Effector memory CD4-positive, alpha-beta T cell (primary cell): ENCODE results near the gene OMG.
"Not testable (repeated sequence)": the region's sequence is repeated elsewhere in the genome, so short reads cannot be mapped to it uniquely, and the experiment has no call there.

ENCODE experiments used
- DNase-seq, 3 donors: peaks; one replicate each; pipeline ENCODE4 v3.0.0-alpha.2; 2020
- H3K27ac ChIP-seq: 2 replicates; pipeline ENCODE4 v1.7.0; 2013; ENCODE audit warnings: mild to moderate bottlenecking, low read length, moderate library complexity; ENCODE audit not compliant: insufficient read depth, poor library complexity, severe bottlenecking
- H3K27me3 ChIP-seq: replicated peaks from 2 replicates; pipeline ENCODE4 v1.7.0; 2013; ENCODE audit warnings: mild to moderate bottlenecking, low read length; ENCODE audit not compliant: insufficient read depth, control insufficient read depth, poor library complexity, severe bottlenecking
- H3K36me3 ChIP-seq: 2 replicates; pipeline ENCODE4 v1.7.0; 2013; ENCODE audit warnings: mild to moderate bottlenecking, low read length, moderate library complexity; ENCODE audit not compliant: control insufficient read depth, insufficient read depth
- H3K4me1 ChIP-seq: 2 replicates; pipeline ENCODE4 v1.7.0; 2013; ENCODE audit warnings: low read length, mild to moderate bottlenecking; ENCODE audit not compliant: control insufficient read depth, insufficient read depth, poor library complexity, severe bottlenecking
- H3K4me3 ChIP-seq: 2 replicates; pipeline ENCODE4 v1.7.0; 2013; ENCODE audit warnings: low read length, low read depth, mild to moderate bottlenecking; ENCODE audit not compliant: insufficient read depth, poor library complexity, severe bottlenecking
- H3K9me3 ChIP-seq: 2 replicates; pipeline ENCODE4 v1.7.0; 2013; ENCODE audit warnings: mild to moderate bottlenecking, low read length, moderate library complexity; ENCODE audit not compliant: control insufficient read depth
- total RNA-seq, 3 donors: gene quantifications; one replicate each; lab custom pipeline; 2026; lab: John Stamatoyannopoulos, UW

The OMG gene, protein sequence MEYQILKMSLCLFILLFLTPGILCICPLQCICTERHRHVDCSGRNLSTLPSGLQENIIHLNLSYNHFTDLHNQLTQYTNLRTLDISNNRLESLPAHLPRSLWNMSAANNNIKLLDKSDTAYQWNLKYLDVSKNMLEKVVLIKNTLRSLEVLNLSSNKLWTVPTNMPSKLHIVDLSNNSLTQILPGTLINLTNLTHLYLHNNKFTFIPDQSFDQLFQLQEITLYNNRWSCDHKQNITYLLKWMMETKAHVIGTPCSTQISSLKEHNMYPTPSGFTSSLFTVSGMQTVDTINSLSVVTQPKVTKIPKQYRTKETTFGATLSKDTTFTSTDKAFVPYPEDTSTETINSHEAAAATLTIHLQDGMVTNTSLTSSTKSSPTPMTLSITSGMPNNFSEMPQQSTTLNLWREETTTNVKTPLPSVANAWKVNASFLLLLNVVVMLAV
- 0.69 to 1.2 (median 0.70) reads per million in 3 donors for total RNA-seq

DNA sequence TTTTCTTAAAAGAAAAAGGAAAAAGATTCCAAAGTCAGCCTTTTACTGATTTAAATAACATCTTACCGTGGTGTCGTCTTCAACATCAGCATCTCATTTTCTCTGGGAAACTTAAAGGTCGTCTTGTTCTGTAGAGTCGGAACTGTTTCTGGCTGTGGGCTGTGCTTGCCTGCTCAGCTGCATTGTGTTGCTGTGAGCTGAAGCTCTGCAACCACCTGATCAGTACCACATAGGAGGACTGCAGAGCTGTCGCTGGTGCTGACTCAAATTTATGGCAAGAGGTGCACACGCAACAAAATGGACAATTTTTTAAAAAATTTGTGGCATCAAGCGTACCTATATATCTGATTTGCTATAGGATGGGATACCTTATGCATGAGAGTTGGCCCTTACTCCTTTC, at the start of gene OMG:
OMG (minus strand) TSS at position 150 of the 400 bp plus-strand sequence. CDS start 908 bp downstream, outside the sequence.
- Histone ChIP-seq H3K27me3 (no peaks in the 10 kb centered on the region), H3K27ac (no peak within 1 kb of the TSS), H3K36me3 (no peaks in the 10 kb centered on the region), H3K4me3 (no peak within 1 kb of the TSS), H3K4me1 (no peaks in the 10 kb centered on the region), H3K9me3 (no peaks in the 10 kb centered on the region)
- no peak for DNase-seq

DNA sequence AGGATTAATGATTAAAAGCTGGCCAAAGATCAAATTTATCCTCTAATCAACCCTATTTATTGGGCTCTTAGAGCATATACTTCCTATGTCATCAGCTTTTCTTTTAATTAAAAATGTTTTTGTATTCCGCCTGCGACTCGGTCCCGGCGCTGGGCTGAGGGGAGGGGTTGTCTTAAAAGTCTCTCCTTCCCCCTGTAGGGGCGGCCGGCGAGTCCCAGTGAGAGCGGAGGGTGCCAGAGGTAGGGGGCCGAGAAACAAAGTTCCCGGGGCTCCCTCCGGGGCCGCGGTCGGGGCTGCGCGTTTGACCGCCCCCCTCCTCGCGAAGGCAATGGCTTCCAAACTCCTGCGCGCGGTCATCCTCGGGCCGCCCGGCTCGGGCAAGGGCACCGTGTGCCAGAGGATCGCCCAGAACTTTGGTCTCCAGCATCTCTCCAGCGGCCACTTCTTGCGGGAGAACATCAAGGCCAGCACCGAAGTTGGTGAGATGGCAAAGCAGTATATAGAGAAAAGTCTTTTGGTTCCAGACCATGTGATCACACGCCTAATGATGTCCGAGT, 48.2 kb upstream of the OMG start:
- H3K4me3 ChIP-seq, H3K9me3 ChIP-seq, H3K27ac ChIP-seq, H3K4me1 ChIP-seq, DNase-seq, H3K27me3 ChIP-seq, H3K36me3 ChIP-seq: not testable (repeated sequence)

DNA sequence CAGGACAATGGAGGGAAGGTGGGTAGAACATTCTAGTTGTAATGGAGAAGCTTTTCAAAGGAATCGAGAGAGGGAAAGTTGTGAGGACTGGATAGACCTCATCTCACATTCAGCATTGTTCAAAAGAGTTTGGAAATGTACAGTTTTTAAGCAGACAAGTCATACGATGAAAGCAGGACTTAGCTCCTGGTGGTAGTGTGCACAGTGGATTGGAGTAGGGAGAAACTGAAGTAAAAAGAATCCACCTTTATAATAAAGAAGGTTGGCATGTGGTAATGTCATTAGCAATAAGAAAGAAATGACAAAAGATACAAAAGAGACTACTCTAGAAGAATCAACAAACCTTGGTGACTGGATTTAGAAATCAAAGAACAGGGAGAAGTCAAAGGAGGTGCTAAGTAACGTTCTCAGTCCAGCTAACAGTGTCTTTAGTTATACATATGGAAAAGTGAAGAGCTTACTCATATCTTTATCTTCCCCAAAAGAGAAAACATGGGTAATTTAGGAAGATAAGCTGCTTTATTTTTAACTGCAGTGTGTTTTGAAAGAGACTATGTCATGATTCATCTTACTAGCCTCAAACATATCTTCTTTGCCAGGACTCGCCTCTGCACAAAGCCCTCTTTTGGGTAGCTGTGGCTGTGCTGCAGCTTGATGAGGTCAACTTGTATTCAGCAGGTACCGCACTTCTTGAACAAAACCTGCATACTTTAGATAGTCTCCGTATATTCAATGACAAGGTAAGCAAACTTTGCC, 43.0 kb upstream of the OMG start:
- H3K9me3 ChIP-seq = no peaks in the 10 kb centered on the region
- H3K4me1 ChIP-seq = no peaks in the 10 kb centered on the region
- peaks cover 10% of the 10 kb centered on the region for H3K36me3 ChIP-seq
- H3K27ac ChIP-seq = no peak overlapping the region
- no peak overlapping the region for H3K4me3 ChIP-seq
- no peaks in the 10 kb centered on the region for H3K27me3 ChIP-seq
- no peak for DNase-seq

DNA sequence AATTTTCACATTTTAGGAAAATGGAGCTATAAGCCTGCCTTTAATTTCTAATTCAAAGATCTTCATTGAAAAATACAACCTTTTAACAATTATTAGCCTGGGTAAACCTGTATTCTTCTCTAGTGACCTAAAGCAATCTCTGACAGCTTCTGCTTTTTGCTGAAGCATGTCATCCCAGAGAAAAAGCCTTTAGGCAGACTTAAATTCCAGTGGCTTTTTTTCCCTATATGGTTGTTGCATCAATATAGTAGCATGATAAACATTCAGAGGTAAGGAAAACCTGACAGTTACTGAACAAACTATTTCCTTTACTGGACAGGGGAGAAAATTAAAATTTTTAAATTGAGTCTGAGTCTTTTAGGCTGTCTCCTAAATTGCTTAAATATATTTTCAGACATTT, 32.2 kb upstream of the OMG start:
- H3K27me3 ChIP-seq = no peaks in the 10 kb centered on the region
- no peak for DNase-seq
- no peaks in the 10 kb centered on the region for H3K9me3 ChIP-seq
- no peaks in the 10 kb centered on the region for H3K4me1 ChIP-seq
- no peaks in the 10 kb centered on the region for H3K36me3 ChIP-seq
- no peak overlapping the region for H3K27ac ChIP-seq
- no peak overlapping the region for H3K4me3 ChIP-seq

DNA sequence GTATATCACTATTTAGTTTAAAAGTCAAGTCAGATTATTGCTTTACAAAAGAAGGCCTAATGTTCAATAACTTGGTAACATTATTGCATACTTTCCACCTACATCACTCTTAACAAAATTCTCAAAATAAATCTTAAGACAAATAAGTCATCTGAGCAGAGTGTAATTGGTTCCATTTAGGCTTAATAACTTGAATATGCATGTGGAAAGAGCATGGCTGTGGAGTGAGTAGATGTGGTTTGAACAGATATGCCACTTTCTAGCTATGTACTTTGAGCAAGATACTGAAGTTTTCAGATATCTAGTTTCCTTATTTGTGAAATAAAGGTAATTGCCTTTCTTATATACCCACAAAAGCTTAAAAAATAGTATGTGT, 31.1 kb upstream of the OMG start:
- no peak overlapping the region for H3K4me3 ChIP-seq

DNA sequence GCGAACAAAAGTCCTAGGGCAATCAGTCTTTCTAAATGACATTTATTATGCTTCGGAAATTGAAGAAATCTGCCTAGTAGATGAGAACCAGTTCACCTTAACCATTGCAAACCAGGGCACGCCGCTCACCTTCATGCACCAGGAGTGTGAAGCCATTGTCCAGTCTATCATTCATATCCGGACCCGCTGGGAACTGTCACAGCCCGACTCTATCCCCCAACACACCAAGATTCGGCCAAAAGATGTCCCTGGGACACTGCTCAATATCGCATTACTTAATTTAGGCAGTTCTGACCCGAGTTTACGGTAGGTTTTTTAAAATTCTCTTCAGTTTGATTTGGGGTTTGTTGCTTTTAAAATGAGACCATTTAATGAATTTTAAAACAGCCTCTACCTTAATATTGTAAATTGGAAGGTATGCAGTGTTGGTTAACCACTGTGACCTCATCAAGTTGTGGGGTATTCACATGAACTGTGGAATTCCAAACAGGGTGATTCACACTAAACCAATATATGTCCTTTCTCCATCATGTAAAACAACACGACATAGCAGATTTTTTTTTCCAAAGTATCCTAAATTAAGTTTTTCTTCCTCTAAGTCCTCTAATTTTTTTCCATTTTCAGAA, 30.6 kb upstream of the OMG start:
- H3K4me1 ChIP-seq = no peaks in the 10 kb centered on the region
- DNase-seq = no peak
- H3K9me3 ChIP-seq = no peaks in the 10 kb centered on the region
- no peaks in the 10 kb centered on the region for H3K36me3 ChIP-seq
- H3K27me3 ChIP-seq = no peaks in the 10 kb centered on the region
- H3K27ac ChIP-seq = no peak overlapping the region
- no peak overlapping the region for H3K4me3 ChIP-seq

More for the DNA sequence above, 31.1 kb upstream of the OMG start:
- Histone ChIP-seq H3K9me3 (no peaks in the 10 kb centered on the region), H3K4me1 (no peaks in the 10 kb centered on the region), H3K27me3 (no peaks in the 10 kb centered on the region), H3K27ac (no peak overlapping the region), H3K36me3 (no peaks in the 10 kb centered on the region)
- DNase-seq = no peak

DNA sequence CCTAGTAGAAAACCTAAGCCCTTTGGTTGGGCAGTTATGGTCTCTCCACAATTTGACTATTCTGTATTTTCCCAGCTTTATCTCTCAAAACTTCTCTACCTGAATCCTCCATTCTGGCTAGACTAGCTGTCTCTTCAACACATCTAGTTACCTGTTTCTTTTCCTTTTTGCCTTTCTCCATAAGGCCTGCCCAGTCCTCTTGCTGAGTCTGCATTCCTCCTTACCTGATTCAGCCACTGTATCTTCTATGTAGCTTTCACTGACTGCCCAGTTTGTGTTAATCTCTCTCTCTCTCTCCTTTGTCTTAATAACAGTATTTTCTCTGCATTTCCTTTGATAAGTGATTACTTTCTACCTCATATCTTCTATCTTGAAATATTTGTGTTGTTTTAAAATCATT, 26.5 kb upstream of the OMG start:
- Histone ChIP-seq H3K9me3 (no peaks in the 10 kb centered on the region), H3K4me1 (no peaks in the 10 kb centered on the region), H3K4me3 (no peak overlapping the region), H3K27ac (no peak overlapping the region), H3K27me3 (no peaks in the 10 kb centered on the region), H3K36me3 (peaks cover 3% of the 10 kb centered on the region)
- no peak for DNase-seq

DNA sequence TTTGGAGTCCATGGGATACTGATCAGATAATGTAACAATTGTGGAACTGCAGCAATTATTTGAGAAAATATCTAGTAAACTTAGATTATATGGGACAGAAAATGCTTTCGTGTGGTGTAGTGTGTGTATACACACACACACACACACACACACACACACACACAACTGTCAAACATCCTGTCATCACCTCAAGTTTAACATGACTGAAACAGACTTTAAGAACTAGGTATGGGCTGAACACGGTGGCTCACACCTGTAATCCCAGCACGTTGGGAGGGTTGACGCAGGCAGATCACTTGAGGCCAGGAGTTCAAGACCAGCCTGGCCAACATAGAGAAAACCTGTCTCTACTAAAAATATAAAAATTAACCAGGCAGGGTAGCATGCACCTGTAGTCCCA, 24.9 kb upstream of the OMG start:
- peaks cover 11% of the 10 kb centered on the region for H3K4me1 ChIP-seq
- no peaks in the 10 kb centered on the region for H3K27me3 ChIP-seq
- peaks cover 3% of the 10 kb centered on the region for H3K36me3 ChIP-seq
- H3K27ac ChIP-seq = peak overlapping the region; percentile 57
- H3K4me3 ChIP-seq = peak overlapping the region; percentile 1
- no peaks in the 10 kb centered on the region for H3K9me3 ChIP-seq
- DNase-seq = peak in 2 of 3 donors; percentile 6 to 21

DNA sequence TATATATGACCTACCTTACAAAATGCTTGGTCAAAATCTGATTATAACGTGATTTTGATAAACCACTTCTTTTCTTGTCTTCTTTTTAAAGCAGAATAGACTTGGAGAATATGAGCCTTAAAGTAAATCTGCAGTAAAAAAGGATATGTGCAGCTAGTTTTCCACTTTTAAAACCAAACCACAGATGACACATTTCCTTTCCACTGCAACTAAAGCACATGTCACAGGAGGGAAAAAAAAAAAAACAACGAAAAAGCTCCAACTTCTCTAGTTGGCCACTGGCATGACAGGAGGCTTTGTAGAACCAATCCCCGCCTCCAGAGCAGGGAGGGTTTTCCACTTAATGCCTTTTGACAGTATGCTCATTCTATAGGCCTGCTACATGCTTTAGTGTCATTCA, 24.4 kb upstream of the OMG start, which contains the start of gene EVI2A:
EVI2A (minus strand) TSS at position 142 of the 400 bp plus-strand sequence. CDS start 2,609 bp downstream, outside the sequence.
- peaks cover 14% of the 10 kb centered on the region for H3K4me1 ChIP-seq
- H3K27ac ChIP-seq = peak within 1 kb of the TSS; percentile 89
- peaks cover 3% of the 10 kb centered on the region for H3K36me3 ChIP-seq
- peak; percentile 63 to 76 (median 72) for DNase-seq
- no peaks in the 10 kb centered on the region for H3K27me3 ChIP-seq
- peak within 1 kb of the TSS; percentile 72 for H3K4me3 ChIP-seq
- H3K9me3 ChIP-seq = no peaks in the 10 kb centered on the region
